Activated CD4-positive, alpha-beta T cell treated with anti-CD3 and anti-CD28 coated beads, Interleukin-2, amount 10 ng/mL, durations not matched to agents 24 days and 14 days (primary cell): ENCODE data around the gene SMPD2. TPM values are rescaled to one million over a fixed set of nuclear protein-coding genes. Genes with fewer than 3 reads are reported as not detected.
"Not testable (repeated sequence)": the region's sequence is repeated elsewhere in the genome, so short reads cannot be mapped to it uniquely, and the experiment has no call there.

Experiments used
- DNase-seq: peaks from one replicate; pipeline ENCODE4 v3.0.0; 2022
- H3K27ac Mint-ChIP-seq: one replicate; pipeline ENCODE4 v1.8.0; 2022; ENCODE audit warnings: mild to moderate bottlenecking, mixed read lengths
- H3K27me3 Mint-ChIP-seq: one replicate; pipeline ENCODE4 v1.8.0; 2022; ENCODE audit warnings: mixed read lengths
- H3K36me3 Mint-ChIP-seq: one replicate; pipeline ENCODE4 v1.8.0; 2022; ENCODE audit warnings: low read depth, mild to moderate bottlenecking, mixed read lengths
- H3K4me1 Mint-ChIP-seq: one replicate; pipeline ENCODE4 v1.8.0; 2021; ENCODE audit warnings: mixed read lengths
- H3K4me3 Mint-ChIP-seq: one replicate; pipeline ENCODE4 v1.8.0; 2022; ENCODE audit warnings: mild to moderate bottlenecking, moderate library complexity, mixed read lengths
- H3K9me3 Mint-ChIP-seq: one replicate; pipeline ENCODE4 v1.8.0; 2021; ENCODE audit warnings: mixed read lengths
- intact Hi-C: fragments of 100-400 bp; cut with micrococcal nuclease; formaldehyde crosslinking; loops from one replicate; pipeline ENCODE4 v1.15.1; 2023
- total RNA-seq: library from RNA; stranded (reverse); gene quantifications from 2 replicates; pipeline ENCODE4 v1.2.3, GENCODE V29; 2022

Gene SMPD2
- total RNA-seq, 1 donor from 2014 or later, result 20.5 TPM

DNA sequence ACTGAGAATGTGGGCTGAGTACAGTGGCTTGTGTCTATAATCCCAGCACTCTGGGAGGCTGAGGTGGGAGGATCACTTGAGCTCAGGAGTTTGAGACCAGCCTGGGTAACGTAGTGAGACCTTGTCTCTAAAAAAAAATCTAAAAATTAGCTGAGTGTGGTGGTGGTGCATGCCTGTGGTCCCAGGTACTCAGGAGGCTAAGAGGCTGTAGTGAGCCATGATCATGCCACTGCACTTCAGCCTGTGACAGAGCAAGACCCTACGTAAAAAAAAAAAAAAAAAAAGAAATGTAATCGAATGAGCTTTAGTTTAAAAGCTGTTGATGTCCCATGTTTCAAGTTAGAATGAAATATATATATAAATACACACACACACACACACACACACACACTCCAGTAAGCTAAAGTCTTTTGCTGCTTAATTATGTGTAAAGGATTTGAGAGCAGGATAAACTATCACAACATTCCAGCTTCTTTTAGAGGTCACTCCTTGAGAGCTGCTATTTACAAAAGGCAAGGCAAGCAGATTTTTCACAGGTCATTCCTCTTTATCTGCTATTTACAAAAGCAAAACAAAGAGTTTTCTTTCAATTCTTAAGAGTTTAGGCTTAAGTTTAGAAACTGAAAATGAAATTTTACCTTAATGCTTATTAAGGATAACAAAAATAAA, 19.8 kb downstream of the SMPD2 start:
- H3K9me3 Mint-ChIP-seq, result peaks cover 5% of the 10 kb centered on the region
- peaks cover 43% of the 10 kb centered on the region for H3K36me3 Mint-ChIP-seq
- intact Hi-C loops, result no loop called here
- peaks cover 54% of the 10 kb centered on the region for H3K4me1 Mint-ChIP-seq
- DNase-seq, result no peak
- H3K27me3 Mint-ChIP-seq, result no peaks in the 10 kb centered on the region
- H3K27ac Mint-ChIP-seq, result no peak overlapping the region
- no peak overlapping the region for H3K4me3 Mint-ChIP-seq

DNA sequence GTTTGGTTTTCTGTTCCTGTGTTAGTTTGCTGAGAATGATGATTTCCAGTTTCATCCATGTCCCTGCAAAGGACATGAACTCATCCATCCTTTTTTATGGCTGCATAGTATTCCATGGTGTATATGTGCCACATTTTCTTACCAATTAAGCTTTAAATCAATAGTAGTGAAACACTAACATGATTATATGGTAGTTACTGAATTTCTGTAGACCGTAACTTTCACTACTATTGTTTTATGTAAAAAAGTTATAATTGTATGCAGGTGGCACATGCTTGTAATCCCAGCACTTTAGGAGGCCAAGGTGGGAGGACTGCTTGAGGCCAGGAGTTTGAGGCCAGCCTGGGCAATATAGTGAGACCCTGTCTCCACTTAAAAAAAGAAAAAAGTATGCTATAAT, 20.7 kb downstream of the SMPD2 start:
- Mint-ChIP-seq H3K27ac (peak overlapping the region; percentile 13), H3K4me1 (peaks cover 58% of the 10 kb centered on the region), H3K36me3 (peaks cover 51% of the 10 kb centered on the region)
- intact Hi-C loops, H3K4me3 Mint-ChIP-seq, H3K9me3 Mint-ChIP-seq, DNase-seq, H3K27me3 Mint-ChIP-seq: not testable (repeated sequence)

DNA sequence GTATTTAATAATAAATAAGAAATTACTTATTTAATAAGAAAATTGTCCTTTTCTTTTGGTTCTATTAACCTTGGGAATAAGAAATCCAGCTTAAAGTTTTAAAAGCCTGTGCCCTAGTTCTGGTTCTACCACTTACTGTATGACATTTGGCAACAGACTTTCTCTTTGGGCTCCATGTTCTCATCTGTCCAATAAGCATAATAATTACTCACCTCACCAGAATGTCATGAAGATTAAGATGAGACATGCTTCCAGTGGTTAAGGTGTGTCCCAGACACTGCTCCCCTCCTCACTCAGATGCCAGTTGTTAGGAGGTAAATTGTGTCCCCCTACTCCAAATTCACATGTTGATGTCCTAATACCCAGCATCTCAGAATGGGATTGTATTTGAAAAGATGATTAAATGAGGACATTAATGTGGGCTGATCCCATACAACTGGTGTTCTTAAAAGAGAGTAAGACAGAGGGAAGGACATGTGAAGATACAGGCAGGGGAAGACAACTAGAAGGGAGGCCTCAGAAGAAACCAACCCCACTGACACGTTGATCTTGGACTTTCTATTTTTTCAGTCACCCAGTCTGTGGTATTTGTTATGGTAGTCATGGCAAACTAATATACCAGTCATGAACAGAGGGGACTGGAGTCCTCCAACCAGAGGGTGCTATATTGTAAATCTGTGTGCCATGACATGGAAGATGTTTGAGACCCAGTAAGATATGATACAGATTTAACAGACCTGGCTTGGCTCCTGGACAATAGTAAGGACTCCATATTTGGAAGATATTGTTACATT, 21.4 kb downstream of the SMPD2 start:
- peak overlapping the region; percentile 51 for H3K27ac Mint-ChIP-seq
- peaks cover 5% of the 10 kb centered on the region for H3K9me3 Mint-ChIP-seq
- intact Hi-C loops, result no loop called here
- H3K36me3 Mint-ChIP-seq, result peaks cover 53% of the 10 kb centered on the region
- no peak for DNase-seq
- H3K4me3 Mint-ChIP-seq, result no peak overlapping the region
- H3K4me1 Mint-ChIP-seq, result peaks cover 50% of the 10 kb centered on the region
- H3K27me3 Mint-ChIP-seq, result no peaks in the 10 kb centered on the region

DNA sequence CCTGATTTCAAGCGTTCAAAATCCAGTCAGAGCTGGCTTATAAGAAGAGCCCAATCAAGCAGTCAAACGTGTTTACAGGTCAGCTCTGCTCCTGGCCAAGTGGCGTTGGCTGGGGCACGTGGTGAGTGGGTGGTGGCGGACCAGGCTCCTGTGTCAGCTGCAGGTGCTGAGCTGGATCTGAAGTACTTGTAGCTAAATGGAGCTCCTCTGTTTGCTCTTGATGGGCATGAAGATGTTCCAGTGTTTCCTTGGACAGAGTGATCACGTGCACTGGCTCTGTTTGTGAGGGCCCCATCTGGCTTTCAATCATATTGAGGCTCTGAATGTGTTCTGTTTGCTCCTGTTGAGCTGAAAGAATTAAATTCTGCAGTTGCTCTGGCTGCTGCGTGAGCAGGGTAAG, 25.2 kb downstream of the SMPD2 start:
- H3K4me1 Mint-ChIP-seq, result peaks cover 38% of the 10 kb centered on the region
- intact Hi-C loops, result no loop called here
- H3K36me3 Mint-ChIP-seq, result peaks cover 80% of the 10 kb centered on the region
- H3K27me3 Mint-ChIP-seq, result no peaks in the 10 kb centered on the region
- H3K27ac Mint-ChIP-seq, result no peak overlapping the region
- peaks cover 5% of the 10 kb centered on the region for H3K9me3 Mint-ChIP-seq
- no peak overlapping the region for H3K4me3 Mint-ChIP-seq
- no peak for DNase-seq

DNA sequence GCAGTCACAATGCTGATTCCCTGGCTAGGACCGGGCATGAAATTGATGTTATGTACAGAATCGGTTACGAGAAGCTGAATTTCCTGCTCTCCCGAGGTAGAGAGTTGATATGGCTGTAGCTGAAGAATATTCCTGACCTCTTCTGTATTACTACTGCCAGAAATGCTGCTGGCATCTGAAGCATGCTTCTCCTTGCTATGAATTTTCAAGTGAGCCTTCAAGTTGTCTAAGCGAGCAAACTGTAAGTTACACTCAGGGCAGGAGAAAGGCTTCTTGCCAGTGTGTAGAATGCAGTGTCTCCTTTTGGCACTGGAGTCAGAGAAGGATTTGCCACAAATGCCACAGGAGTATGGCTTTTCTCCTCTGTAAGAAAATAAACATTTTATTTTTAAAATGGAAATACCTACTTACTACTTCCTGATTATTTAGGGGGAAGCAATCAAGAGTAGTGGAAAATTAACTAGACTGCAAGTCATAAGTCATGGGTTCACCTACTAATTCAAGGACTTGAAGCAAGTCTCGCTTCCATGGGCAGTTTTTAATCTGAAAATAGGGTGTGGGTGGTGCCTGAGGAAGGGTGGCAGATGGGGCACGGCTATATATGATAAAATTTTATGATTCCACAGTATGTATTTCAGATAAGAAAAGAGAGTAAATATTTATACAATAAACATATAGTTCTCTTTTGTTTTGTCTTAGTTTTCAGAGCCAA, 25.8 kb downstream of the SMPD2 start:
- intact Hi-C loops, result no loop called here
- no peaks in the 10 kb centered on the region for H3K27me3 Mint-ChIP-seq
- H3K27ac Mint-ChIP-seq, result no peak overlapping the region
- peaks cover 80% of the 10 kb centered on the region for H3K36me3 Mint-ChIP-seq
- no peak overlapping the region for H3K4me3 Mint-ChIP-seq
- no peak for DNase-seq
- peaks cover 5% of the 10 kb centered on the region for H3K9me3 Mint-ChIP-seq
- H3K4me1 Mint-ChIP-seq, result peaks cover 41% of the 10 kb centered on the region

DNA sequence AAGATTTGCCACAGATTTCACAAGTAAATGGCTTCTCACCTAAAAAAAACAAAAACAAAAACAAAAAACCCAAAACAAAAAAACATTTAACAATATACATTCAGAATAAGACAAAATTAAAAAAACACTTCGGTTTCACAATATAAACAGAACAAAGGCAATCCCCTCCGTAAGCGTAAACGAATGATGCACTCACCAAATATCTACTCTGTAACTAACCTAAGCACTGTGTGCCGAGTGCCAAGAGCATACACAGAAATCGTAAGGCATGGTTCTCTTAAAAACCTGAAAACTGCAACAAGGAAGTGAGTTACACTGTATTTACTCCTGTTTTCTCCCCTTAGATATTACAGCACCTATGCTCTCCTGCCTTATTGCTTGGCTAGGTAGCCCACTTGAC, 27.2 kb downstream of the SMPD2 start:
- Mint-ChIP-seq H3K4me1 (peaks cover 44% of the 10 kb centered on the region), H3K4me3 (no peak overlapping the region), H3K36me3 (peaks cover 81% of the 10 kb centered on the region), H3K9me3 (no peaks in the 10 kb centered on the region), H3K27ac (no peak overlapping the region), H3K27me3 (no peaks in the 10 kb centered on the region)
- DNase-seq, result no peak
- intact Hi-C loops, result no loop called here

DNA sequence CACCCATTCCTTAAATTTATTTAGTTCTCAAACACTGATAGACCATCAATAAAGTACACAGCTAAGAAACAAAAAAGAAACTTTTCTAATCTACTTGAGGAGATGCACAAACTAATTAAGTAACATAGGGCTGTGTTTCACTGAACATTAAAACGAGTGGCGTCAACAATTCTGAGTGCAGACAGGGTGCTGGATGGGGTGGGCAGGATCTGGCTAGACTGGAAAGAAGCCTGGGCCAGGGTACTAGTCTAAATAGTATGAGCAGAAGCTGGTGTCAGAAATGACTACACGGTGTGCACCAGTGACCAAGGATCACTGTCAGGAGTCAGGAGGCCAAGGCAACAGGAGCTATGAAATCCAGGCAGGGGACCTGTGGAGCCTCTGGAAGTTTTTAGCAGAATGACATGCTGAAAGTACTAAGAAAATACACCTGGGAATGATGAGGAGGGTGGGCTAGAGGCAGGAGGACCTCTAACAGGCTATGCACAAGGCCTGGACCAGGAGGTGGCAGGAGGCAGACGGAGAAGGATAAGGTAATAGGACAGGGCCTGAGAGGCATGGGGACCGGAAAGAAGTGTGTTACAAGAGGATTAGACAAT, 29.2 kb downstream of the SMPD2 start:
- Mint-ChIP-seq H3K27ac (no peak overlapping the region), H3K9me3 (no peaks in the 10 kb centered on the region), H3K4me3 (no peak overlapping the region), H3K36me3 (peaks cover 86% of the 10 kb centered on the region), H3K4me1 (peaks cover 51% of the 10 kb centered on the region), H3K27me3 (no peaks in the 10 kb centered on the region)
- intact Hi-C loops, result no loop called here
- DNase-seq, result no peak

DNA sequence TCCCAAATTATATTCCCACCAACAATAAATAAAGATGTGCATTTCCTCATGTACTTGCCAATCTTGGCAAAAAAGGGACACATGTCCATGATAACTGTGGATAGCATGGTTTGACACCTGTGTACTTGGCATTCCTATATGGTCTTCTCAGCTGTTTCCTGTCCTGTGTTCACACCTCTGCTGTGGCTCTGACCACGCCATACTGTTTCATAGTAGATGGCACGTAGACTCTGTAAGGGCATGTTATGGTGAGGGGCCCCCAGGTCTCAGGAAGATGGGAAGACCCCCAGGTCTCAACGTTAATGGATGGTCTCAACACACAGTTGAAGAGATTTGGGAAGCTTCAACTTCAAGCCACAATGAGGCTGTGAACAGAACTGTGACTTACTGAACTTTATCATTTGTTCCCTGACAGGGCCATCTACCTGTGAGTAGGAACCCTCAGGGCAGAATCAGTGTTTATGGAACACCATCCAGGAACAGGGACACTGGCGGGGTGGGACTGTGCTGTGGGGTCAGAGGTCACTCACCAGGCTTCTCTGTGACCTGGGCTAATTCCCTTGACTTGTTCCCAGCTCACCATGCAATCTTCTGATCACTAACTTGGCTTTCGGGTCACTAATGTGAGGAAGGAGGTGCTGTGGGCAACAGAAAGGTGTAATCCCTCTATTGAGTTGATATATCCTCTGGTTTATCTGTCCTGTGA, 30.7 kb downstream of the SMPD2 start:
- H3K9me3 Mint-ChIP-seq, result no peaks in the 10 kb centered on the region
- intact Hi-C loops, result no loop called here
- no peak for DNase-seq
- H3K27me3 Mint-ChIP-seq, result no peaks in the 10 kb centered on the region
- peaks cover 57% of the 10 kb centered on the region for H3K4me1 Mint-ChIP-seq
- H3K27ac Mint-ChIP-seq, result peak overlapping the region; percentile 17
- H3K36me3 Mint-ChIP-seq, result peaks cover 85% of the 10 kb centered on the region
- no peak overlapping the region for H3K4me3 Mint-ChIP-seq

DNA sequence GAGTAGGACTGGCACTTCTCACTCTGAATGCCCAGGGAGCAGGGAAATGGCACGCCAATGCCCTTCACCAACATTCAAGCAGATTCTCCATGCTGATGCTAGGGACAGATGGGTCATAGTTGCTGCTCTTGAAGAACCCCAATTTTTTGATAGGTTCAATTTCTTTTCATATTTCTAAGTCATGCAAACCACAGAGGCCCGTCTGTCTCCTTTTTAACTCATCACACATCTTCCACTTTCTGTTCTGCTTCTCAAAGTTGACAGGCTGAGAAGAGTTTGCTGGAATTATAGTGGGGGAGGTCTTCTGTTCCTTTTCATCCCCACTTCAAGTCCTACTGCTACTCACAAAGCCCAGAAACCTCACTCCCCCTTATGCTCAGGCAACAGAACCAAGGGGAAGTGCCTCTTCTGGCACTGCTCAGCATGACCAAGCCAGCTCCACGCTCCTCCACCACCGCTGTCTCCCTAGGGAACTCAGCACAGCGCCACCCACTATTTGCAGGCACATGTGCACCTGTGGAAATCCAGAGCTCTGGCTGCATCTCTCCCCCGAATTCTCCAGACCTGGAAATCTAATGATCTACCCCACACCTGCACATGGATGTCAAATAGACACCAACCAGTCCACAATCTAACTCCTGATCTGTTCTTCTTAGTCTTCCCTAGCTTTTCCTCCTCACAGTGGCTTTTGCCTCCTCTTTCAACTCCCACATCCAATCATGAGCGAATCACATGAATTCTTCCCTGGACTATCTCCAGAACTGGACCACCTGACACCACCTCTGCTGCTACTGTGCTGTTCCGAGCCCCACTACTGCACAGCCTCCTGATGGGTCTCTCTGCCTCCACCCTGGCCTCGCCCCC, 31.8 kb downstream of the SMPD2 start:
- H3K27ac Mint-ChIP-seq, result peak overlapping the region; percentile 17
- intact Hi-C loops, result no loop called here
- H3K9me3 Mint-ChIP-seq, result no peaks in the 10 kb centered on the region
- H3K4me1 Mint-ChIP-seq, result peaks cover 63% of the 10 kb centered on the region
- no peak for DNase-seq
- no peaks in the 10 kb centered on the region for H3K27me3 Mint-ChIP-seq
- peaks cover 87% of the 10 kb centered on the region for H3K36me3 Mint-ChIP-seq
- peak overlapping the region; percentile 11 for H3K4me3 Mint-ChIP-seq

DNA sequence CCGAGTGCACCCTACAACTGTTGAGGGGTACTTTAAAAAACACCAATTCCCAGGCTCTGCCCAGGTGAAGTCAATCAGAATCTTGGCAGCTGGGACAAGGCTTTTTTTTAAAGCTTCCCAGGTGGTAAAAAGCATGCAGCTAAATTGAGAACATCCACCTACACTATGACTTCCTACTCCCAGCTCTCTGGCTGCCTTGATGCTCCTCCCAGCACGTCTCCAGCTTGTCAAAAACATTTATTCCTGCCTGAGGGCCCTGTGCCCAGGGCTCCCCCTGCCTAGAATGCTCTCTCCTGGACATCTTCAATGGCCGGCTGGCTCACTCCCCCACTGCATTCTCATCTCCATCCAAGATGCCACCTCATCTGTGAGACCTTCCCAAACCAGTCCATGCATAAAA, 32.6 kb downstream of the SMPD2 start:
- no peak for DNase-seq
- Mint-ChIP-seq H3K4me3 (peak overlapping the region; percentile 45), H3K27me3 (no peaks in the 10 kb centered on the region), H3K9me3 (no peaks in the 10 kb centered on the region), H3K27ac (peak overlapping the region; percentile 21), H3K36me3 (peaks cover 85% of the 10 kb centered on the region), H3K4me1 (peaks cover 65% of the 10 kb centered on the region)
- intact Hi-C loops, result no loop called here

DNA sequence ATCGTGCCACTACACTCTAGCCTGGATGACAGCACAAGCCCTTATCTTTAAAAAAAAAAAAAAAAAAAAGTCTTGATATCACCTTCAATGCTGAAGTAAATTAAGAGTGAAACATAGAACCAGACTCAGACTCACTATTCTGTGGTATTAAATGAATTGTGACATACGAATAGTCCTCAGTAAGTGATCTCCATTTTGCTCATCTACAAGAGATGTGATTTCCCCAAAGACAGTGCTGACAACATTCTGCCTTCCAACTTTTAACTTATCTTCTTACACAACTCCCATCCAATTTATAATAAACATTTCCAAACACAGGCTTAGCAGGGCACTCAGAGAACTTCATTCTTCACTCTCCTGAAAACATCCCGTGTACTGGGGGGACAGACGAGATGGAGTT, 34.5 kb downstream of the SMPD2 start:
- intact Hi-C loops, result loop anchor here (5.0 kb wide), 1 partner anchor 42 kb away; no protein-coding TSS in a partner anchor
- H3K36me3 Mint-ChIP-seq, result peaks cover 85% of the 10 kb centered on the region
- no peaks in the 10 kb centered on the region for H3K9me3 Mint-ChIP-seq
- peak overlapping the region; percentile 26 for H3K4me3 Mint-ChIP-seq
- H3K4me1 Mint-ChIP-seq, result peaks cover 70% of the 10 kb centered on the region
- no peak for DNase-seq
- H3K27ac Mint-ChIP-seq, result peak overlapping the region; percentile 76
- H3K27me3 Mint-ChIP-seq, result no peaks in the 10 kb centered on the region

DNA sequence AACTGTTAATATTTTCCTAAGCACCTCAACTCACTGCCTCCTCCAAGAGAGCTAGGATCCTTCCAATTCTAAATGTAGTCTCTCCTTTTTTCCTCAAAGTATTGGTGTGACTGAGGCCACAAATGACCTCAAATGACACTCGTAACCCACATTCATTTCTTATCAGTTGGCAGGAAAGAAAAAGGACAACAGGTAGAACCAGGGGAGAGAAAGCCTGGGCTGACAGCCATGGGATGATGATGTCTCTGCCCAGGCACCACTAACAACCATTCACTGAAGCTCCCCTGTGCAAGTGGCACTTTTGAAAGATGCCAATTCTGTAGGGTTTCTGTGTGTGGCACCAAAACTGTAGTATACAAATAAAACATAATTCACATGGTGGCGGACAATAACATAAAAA, 35.1 kb downstream of the SMPD2 start:
- no peak for DNase-seq
- Mint-ChIP-seq H3K9me3 (no peaks in the 10 kb centered on the region), H3K36me3 (peaks cover 84% of the 10 kb centered on the region), H3K4me1 (peaks cover 72% of the 10 kb centered on the region), H3K4me3 (no peak overlapping the region), H3K27ac (peak overlapping the region; percentile 76), H3K27me3 (no peaks in the 10 kb centered on the region)
- intact Hi-C loops, result loop anchor here (5.0 kb wide), 1 partner anchor 42 kb away; no protein-coding TSS in a partner anchor
